HK-2 (cell line): ENCODE data around the gene EMC6.

Experiments used
- DNase-seq: peaks from one replicate; pipeline ENCODE4 v3.0.0-alpha.2; 2018; ENCODE audit not compliant: unreplicated experiment

The EMC6 gene

DNA sequence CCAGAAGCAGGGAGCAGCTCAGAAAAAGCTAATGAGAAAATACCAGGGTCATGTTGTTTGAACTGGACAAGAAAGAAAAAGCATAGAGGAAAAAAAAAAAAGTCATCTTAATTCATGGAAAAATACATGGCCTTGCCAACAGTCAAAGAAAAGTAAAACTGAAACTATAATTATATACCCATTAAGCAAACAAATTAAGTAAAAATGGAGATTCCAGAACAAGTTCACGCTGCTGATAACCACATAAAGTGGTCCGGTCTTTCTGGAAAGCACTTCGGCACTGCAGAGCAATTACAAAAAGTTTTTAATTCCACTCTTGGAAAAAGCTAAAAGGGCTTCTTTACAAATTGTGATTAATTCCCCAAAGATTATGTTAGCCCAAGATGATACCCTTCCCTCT, 39.8 kb downstream of the EMC6 start:
- no peak for DNase-seq

GRCh38 chr17:3710951-3711383, 42.4 kb downstream of the EMC6 start:
- DNase-seq = no peak

- no peak for DNase-seq
These were observed 44.3 kb downstream of the EMC6 start for GRCh38 chr17:3712811-3713463.

DNA sequence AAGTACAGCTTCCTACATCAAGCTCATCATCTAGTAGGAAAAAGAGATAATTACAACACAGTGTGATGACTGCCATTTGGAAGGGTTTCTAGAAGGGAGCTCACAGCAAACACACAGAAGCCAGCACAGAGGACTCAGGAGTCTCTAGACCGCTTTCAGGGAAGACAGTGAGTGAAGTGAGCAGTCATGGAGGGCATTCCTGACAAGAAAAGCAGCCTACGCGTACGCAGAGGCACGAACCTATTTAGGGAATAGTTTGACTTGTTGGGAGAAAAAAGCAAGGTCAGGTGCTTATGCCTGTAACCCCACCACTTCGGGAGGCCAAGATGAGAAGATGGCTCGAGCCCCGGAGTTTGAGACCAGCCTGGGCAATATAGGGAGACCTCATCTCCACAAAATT, 46.7 kb downstream of the EMC6 start:
- no peak for DNase-seq

GRCh38 chr17:3718201-3718600, 49.6 kb downstream of the EMC6 start:
- DNase-seq = no peak

- no peak for DNase-seq
These were observed 50.7 kb downstream of the EMC6 start for GRCh38 chr17:3719265-3719664.
